BJ (cell line): ENCODE results near the gene CRABP2. TPM values are rescaled to one million over a fixed set of nuclear protein-coding genes. Genes with fewer than 3 reads are reported as not detected.

Source experiments
- CTCF ChIA-PET: fragments of 350-600 bp; formaldehyde crosslinking; extraction: SDS; loops from one replicate; lab custom pipeline; 2021; ENCODE audit warnings: antibody characterized with exemption, inconsistent platforms; lab: Yijun Ruan, JAX
- POLR2A ChIA-PET: fragments of 300-600 bp; sonication (Branson Sonifier 250); formaldehyde crosslinking; extraction: SDS; loops from one replicate; lab custom pipeline; 2021; ENCODE audit warnings: antibody characterized with exemption; lab: Charles Lee
- DNase-seq: peaks from one replicate; pipeline ENCODE4 v3.0.0-alpha.2; 2011; ENCODE audit warnings: low read depth
- H3K27me3 ChIP-seq: 2 replicates; pipeline ENCODE4 v1.6.0; 2011; ENCODE audit warnings: low read length; ENCODE audit not compliant: control insufficient read depth, insufficient read depth
- H3K36me3 ChIP-seq: 2 replicates; pipeline ENCODE4 v1.5.1; 2011; ENCODE audit warnings: low read length; ENCODE audit not compliant: control insufficient read depth, insufficient read depth
- H3K4me3 ChIP-seq: 2 replicates; pipeline ENCODE4 v1.5.1; 2011; ENCODE audit warnings: low read depth, mild to moderate bottlenecking, control low read depth, low read length
- CTCF ChIP-seq: IDR thresholded peaks from 2 replicates; pipeline ENCODE4 v1.5.1; 2011; ENCODE audit warnings: low read depth, mild to moderate bottlenecking, control low read depth, inconsistent platforms, low read length, moderate library complexity; ENCODE audit not compliant: insufficient read depth
- polyA plus RNA-seq: library from polyadenylated mRNA; depleted of rRNA; stranded (reverse); fragments of >200 nt; gene quantifications from 2 replicates; pipeline ENCODE4 v1.2.3, GENCODE V29; 2011

The CRABP2 gene
- polyA plus RNA-seq, 1 experiment: 75.9 TPM

DNA sequence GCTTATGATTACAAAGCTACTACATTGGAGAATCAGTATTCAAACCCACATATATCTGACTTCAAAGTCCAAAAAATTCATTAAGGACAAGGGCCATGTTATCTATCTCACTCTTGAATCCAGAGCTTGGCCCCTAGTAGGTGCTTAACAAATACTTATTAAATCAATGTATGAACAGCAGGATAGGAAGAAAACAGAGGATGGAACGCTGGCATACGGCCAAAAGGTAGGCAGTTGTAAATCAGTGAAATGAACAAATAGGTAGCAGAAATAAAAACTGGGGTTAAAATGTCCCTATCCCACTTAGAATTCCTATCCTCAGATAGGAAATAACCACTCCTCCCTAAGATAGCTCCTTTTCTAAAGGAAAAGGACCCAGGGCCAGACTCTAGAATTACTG lies 33.5 kb upstream of the CRABP2 start:
- no peak for DNase-seq
- CTCF ChIA-PET: interaction anchor here (0.6 to 1.5 kb wide), 2 partner anchors 122 to 218 kb away, joined by 3 read pairs; partner anchors contain the start of gene NTRK1
- H3K36me3 ChIP-seq: peaks cover 25% of the 10 kb centered on the region
- no peak for TF ChIP-seq CTCF
- no peaks in the 10 kb centered on the region for H3K27me3 ChIP-seq
- H3K4me3 ChIP-seq: no peak overlapping the region
- POLR2A ChIA-PET: no interaction called here

GRCh38 chr1:156738407-156738806 lies 33.0 kb upstream of the CRABP2 start:
- DNase-seq: no peak
- H3K4me3 ChIP-seq: no peak overlapping the region
- POLR2A ChIA-PET: no interaction called here
- TF ChIP-seq CTCF: no peak
- CTCF ChIA-PET: interaction anchor here (1.5 kb wide), 1 partner anchor 122 kb away, joined by 3 read pairs; the partner anchor contains the start of gene NTRK1
- H3K27me3 ChIP-seq: no peaks in the 10 kb centered on the region
- peaks cover 25% of the 10 kb centered on the region for H3K36me3 ChIP-seq

DNA sequence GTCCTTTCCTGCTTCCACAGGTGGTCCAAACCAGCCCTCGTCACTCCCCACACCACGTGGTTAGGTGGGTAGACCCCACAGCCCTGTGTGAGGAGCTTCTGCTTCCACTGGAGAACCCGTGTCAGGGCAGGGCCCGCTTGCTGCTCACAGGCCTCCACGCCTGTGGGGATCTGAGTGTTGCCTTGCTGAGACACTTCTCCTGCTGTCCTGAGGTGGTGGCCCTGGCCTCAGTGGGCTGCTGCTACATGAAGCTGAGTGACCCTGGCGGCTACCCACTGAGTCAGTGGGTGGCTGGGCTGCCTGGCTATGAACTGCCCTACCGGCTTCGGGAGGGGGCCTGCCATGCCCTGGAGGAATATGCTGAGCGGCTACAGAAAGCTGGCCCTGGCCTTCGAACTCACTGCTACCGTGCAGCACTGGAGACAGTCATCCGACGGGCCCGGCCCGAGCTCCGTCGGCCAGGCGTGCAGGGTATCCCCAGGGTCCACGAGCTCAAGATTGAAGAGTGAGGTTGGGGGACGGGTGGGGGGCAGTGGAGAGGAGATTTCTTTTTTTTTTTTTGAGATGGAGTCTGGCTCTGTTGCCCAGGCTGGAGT lies 28.7 kb upstream of the CRABP2 start:
- Histone ChIP-seq H3K27me3 (no peaks in the 10 kb centered on the region), H3K4me3 (no peak overlapping the region), H3K36me3 (peaks cover 13% of the 10 kb centered on the region)
- DNase-seq: no peak
- TF ChIP-seq CTCF: no peak
- ChIA-PET CTCF (interaction anchor here (0.8 to 41.7 kb wide), 3 partner anchors 47 to 156 kb away, joined by 3 to 1556 read pairs (median 3); partner anchors contain the start of gene NES), POLR2A (no interaction called here)

DNA sequence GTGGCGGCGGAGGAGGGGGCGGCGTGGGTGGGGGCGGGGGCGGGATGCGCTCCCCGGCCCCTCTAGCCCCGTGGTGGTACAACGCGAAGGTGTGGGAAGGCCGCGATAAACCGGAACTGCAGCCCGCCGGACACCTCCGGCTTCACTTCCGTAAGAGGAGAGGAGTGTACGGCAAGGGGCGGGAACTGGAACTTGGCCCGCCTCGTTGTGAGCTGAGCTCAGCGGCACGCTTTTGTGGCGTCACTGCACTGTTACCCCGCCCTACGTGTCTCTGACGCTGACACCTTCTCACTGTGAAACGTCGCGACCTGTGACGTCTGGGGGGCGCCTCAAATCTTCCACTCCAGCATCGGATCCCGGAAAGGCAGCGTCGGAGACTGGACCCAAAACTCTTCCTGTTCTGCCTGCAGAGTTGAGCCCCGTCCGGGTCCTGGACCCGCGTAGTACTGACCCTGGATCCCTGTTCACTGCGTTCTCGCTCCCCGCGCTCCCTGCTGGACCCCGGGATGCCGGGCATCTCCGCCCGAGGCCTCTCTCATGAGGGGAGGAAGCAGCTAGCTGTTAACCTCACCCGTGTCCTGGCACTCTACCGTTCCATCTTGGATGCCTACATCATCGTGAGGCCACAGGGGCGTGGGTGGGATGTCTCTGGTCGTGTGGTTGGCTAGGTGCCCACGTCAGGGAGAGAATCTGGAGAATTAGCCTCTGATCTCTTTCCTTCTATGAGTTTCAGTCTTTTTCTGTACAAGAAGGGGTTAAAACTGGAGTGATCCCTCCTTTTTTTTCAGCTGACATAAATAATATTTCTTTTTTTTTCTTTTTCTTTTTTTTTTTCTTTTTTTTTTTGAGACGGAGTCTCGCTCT lies 23.4 kb upstream of the CRABP2 start, which contains the start of gene ISG20L2:
Gene ISG20L2, minus strand, starts transcription at position 168 of the 864 bp plus-strand sequence. CDS start 1,114 bp downstream, outside the sequence.
- TF ChIP-seq CTCF: no peak
- Histone ChIP-seq H3K4me3 (peak within 1 kb of the TSS; percentile 89), H3K27me3 (no peaks in the 10 kb centered on the region), H3K36me3 (peaks cover 6% of the 10 kb centered on the region)
- peak; percentile 87 for DNase-seq
- CTCF ChIA-PET: interaction anchor here (0.9 to 41.7 kb wide), 8 partner anchors 18 to 199 kb away, joined by 3 to 1556 read pairs (median 105); partner anchors contain the start of genes CRABP2, INSRR, NES and NTRK1
- POLR2A ChIA-PET: interaction anchor here (0.5 to 1.4 kb wide), 5 partner anchors 12 to 159 kb away, joined by 3 to 11 read pairs (median 3); partner anchors contain the start of gene MRPL24
